Pancreas (tissue), 10 donors: ENCODE data around the gene PRKD1. TPM values are rescaled to one million over a fixed set of nuclear protein-coding genes. Genes with fewer than 3 reads are reported as not detected.
"Not testable (repeated sequence)": the region's sequence is repeated elsewhere in the genome, so short reads cannot be mapped to it uniquely, and the experiment has no call there.

Source experiments
- ATAC-seq, 4 donors: fragments of 200-7000 bp; cut with Tn5 transposase; one replicate each; pipeline versions ENCODE4 v1.8.0 to v1.9.1; 2020; ENCODE audit warnings: mild to moderate bottlenecking in 4 of 4, moderate library complexity in 4 of 4
- DNase-seq, 6 donors: peaks; one replicate each; pipeline ENCODE4 v3.0.0-alpha.2; 2020
- FAIRE-seq: peaks from 2 replicates; lab custom pipeline; 2012; peaks lifted over from hg19 to GRCh38; lab: Jason Lieb, UNC
- H3K27ac ChIP-seq, 4 donors: fragments of 200-600 bp; sonication (generic); 1 replicate in 3 of 4; 2 replicates in 1 of 4; pipeline versions ENCODE4 v1.5.0 to v1.8.0; 2020
- H3K27me3 ChIP-seq, 4 donors: fragments of 200-600 bp; one replicate each; pipeline ENCODE4 v1.8.0; 2021
- H3K36me3 ChIP-seq, 3 donors: fragments of 200-600 bp; sonication (generic) in 1 of 3; one replicate each; pipeline versions ENCODE4 v1.5.0 to v1.8.0; 2020 to 2021
- H3K4me1 ChIP-seq, 3 donors: fragments of 200-600 bp; one replicate each; pipeline ENCODE4 v1.8.0; 2021
- H3K4me3 ChIP-seq, 4 donors: fragments of 200-600 bp; sonication (generic) in 2 of 4; one replicate each; pipeline versions ENCODE4 v1.5.0 to v1.8.0; 2020 to 2021
- H3K9me3 ChIP-seq, 4 donors: fragments of 200-600 bp; one replicate each; pipeline ENCODE4 v1.8.0; 2021
- WGBS, 2 donors: extraction: QIAGEN DNeasy Blood & Tissue Kit; methylation state at CpG; one replicate each; pipeline ENCODE4 v1.1.7; 2013; 5-methylcytosine and 5-hydroxymethylcytosine counted together
- intact Hi-C, 3 donors: fragments of 100-400 bp; cut with DNase I; formaldehyde crosslinking; loops; one replicate each; pipeline versions ENCODE4 v1.11.1 to v1.14.2; 2022
- polyA plus RNA-seq, 2 donors: library from polyadenylated mRNA; stranded (reverse); fragments of 200-250 nt; gene quantifications; one replicate each; pipeline ENCODE4 v1.2.3, GENCODE V29; 2013
- total RNA-seq, 6 donors: library from RNA; stranded (reverse); fragmentation: NEBNext Ultra II Directional in 4 of 6; extraction: Animal tissue kit (Norgen Biotek cat#: 25700) in 4 of 6; gene quantifications; one replicate each; pipeline versions ENCODE4 v1.2.1 to v1.2.4, GENCODE V29; 2021 to 2023
- TF ChIP-seq, protein P1 (sequence below), 4 donors: fragments of 200-600 bp; sonication (generic) in 3 of 4; IDR thresholded peaks; one replicate each; pipeline versions ENCODE4 v1.5.0 to v1.8.0; 2021; ENCODE audit warnings: antibody characterized with exemption in 4 of 4
- donor health status: healthy with polysubstance abuse.
- donor health status: DM: no; HTN: no; CAD: no; lungs with moderate emphysema.
- donor health status: DM: no; HTN: no; CAD: no.
- donor health status: control.
- donor health status: control.
- donor health status: Bipolar disorder and iron deficiency.
- donor health status: DM: yes; HTN: yes; CAD: no.
- donor health status: DM: no; HTN: no; CAD: no.
- donor health status: DM: no; HTN: no; CAD: no.
- donor health status: DM: yes; HTN: yes; CAD: no.

Gene PRKD1
- total and polyA plus RNA-seq, 8 donors, result 3.1 to 13.2 (median 4.2) TPM

DNA sequence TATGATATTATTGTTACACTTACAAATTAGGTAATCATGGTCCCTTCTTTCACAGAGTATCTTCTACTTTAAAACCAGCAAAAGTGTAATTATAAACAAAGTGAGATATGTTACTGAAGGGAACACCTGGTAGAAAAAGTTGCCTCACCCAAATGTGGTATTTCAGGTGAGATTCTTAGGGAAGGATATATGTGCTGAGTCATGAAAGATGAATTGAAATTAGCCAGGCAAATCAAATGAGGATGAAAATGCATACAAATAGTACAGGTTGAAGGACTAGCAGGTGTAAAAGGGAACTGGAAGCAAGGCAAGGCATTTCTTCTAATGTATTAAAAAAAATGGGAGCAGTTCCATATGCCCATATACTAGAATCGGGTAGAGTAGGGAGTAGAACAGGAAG lies 220.9 kb downstream of the PRKD1 start:
- no peak for ATAC-seq
- intact Hi-C loops, result no loop called here
- H3K9me3 ChIP-seq, result no peaks in the 10 kb centered on the region
- H3K36me3 ChIP-seq, result no peaks in the 10 kb centered on the region
- WGBS, 2 donors, result 97 to 98% methylated on average over 1 of the region's 1 CpG
- H3K4me1 ChIP-seq, result no peaks in the 10 kb centered on the region
- no peak overlapping the region for H3K4me3 ChIP-seq
- no peak for DNase-seq
- H3K27ac ChIP-seq, result no peak overlapping the region
- TF ChIP-seq, protein P1, sequence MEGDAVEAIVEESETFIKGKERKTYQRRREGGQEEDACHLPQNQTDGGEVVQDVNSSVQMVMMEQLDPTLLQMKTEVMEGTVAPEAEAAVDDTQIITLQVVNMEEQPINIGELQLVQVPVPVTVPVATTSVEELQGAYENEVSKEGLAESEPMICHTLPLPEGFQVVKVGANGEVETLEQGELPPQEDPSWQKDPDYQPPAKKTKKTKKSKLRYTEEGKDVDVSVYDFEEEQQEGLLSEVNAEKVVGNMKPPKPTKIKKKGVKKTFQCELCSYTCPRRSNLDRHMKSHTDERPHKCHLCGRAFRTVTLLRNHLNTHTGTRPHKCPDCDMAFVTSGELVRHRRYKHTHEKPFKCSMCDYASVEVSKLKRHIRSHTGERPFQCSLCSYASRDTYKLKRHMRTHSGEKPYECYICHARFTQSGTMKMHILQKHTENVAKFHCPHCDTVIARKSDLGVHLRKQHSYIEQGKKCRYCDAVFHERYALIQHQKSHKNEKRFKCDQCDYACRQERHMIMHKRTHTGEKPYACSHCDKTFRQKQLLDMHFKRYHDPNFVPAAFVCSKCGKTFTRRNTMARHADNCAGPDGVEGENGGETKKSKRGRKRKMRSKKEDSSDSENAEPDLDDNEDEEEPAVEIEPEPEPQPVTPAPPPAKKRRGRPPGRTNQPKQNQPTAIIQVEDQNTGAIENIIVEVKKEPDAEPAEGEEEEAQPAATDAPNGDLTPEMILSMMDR (IDR thresholded peaks at IDR 0.05), result no peak
- no peaks in the 10 kb centered on the region for H3K27me3 ChIP-seq
- FAIRE-seq, result no peak

- Histone ChIP-seq H3K27me3 (no peaks in the 10 kb centered on the region), H3K27ac (no peak overlapping the region), H3K36me3 (no peaks in the 10 kb centered on the region), H3K4me1 (no peaks in the 10 kb centered on the region), H3K9me3 (no peaks in the 10 kb centered on the region), H3K4me3 (no peak overlapping the region)
- TF ChIP-seq, protein P1 (IDR thresholded peaks at IDR 0.05), result no peak
- intact Hi-C loops, result no loop called here
- WGBS, 2 donors, result 97 to 100% methylated on average over 1 of the region's 1 CpG
- no peak for ATAC-seq
- DNase-seq, result no peak
- no peak for FAIRE-seq
Observed at GRCh38 chr14:29705801-29706200, 221.8 kb downstream of the PRKD1 start.

DNA sequence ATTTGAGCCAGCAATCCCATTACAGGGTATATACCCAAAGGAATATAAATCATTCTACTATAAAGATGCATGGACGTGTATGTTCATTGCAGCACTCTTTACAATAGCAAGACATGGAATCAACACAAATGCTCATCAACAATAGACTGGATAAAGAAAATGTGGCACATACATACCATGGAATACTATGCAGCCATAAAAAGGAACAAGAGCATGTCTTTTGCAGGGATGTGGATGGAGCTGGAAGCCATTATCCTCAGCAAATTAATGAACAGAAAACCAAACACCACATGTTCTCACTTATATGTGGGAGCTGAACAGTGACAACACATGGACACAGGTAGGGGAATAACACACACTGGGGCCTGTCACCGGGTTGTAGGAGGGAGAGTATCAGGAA lies 238.1 kb downstream of the PRKD1 start:
- intact Hi-C loops, DNase-seq, H3K27me3 ChIP-seq, H3K36me3 ChIP-seq, H3K4me3 ChIP-seq, H3K4me1 ChIP-seq, H3K9me3 ChIP-seq, H3K27ac ChIP-seq, FAIRE-seq, ATAC-seq: not testable (repeated sequence)
- 95 to 96% methylated on average over 2 of the region's 2 CpGs for WGBS, 2 donors

- H3K27ac ChIP-seq, result no peak overlapping the region
- H3K9me3 ChIP-seq, result no peaks in the 10 kb centered on the region
- no peaks in the 10 kb centered on the region for H3K27me3 ChIP-seq
- H3K4me1 ChIP-seq, result no peaks in the 10 kb centered on the region
- no peak overlapping the region for H3K4me3 ChIP-seq
- DNase-seq (no peak), ATAC-seq (no peak), FAIRE-seq (no peak)
- intact Hi-C loops, result no loop called here
- 74 to 76% methylated on average over 2 of the region's 2 CpGs for WGBS, 2 donors
- H3K36me3 ChIP-seq, result no peaks in the 10 kb centered on the region
- TF ChIP-seq, protein P1 (IDR thresholded peaks at IDR 0.05), result no peak
Observed at GRCh38 chr14:29687866-29688265, 239.8 kb downstream of the PRKD1 start.

DNA sequence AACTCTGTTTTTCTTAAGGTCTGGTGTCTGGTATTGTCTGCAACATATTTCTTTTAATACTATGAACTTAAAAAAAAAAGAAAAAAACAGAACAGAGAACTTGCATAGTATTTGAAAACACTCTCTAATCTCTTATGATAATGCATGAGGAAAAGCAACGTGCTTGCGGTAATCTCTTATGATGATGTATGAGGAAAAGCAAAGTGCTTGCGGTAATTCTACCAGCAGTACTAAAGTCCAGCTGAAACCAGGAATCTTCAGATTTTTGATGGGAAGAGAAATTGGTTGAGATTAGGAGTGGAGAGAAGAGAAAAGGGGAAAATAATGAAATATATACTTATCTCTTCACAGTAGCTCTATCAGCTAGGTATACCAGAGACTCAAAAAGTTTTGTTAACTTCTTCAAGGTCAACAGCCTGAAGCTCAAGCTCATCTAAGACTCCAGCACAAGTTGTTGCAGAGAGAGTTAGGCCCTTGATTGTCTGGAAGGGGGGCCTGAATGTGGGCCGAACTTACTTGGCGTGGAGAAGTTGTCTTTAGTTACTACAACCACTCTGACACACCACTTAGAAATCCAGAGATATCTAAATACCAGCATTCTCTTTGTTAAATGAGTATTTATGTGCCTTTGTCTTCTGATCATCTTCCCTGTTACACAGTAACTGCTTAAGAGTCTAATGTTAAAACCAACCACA lies 240.4 kb downstream of the PRKD1 start:
- WGBS, 2 donors, result 90 to 91% methylated on average over 5 of the region's 5 CpGs
- Histone ChIP-seq H3K27ac (no peak overlapping the region), H3K27me3 (no peaks in the 10 kb centered on the region), H3K36me3 (no peaks in the 10 kb centered on the region), H3K4me1 (no peaks in the 10 kb centered on the region), H3K4me3 (no peak overlapping the region), H3K9me3 (no peaks in the 10 kb centered on the region)
- TF ChIP-seq, protein P1 (IDR thresholded peaks at IDR 0.05), result no peak
- FAIRE-seq (no peak), DNase-seq (no peak), ATAC-seq (no peak)
- intact Hi-C loops, result no loop called here
